HG02798 (cell line): ENCODE data around the gene RTRAF.

Experiments
- ATAC-seq: cut with Tn5 transposase; IDR thresholded peaks from one replicate; pipeline ENCODE4 v1.9.1; 2021; ENCODE audit warnings: mild to moderate bottlenecking; ENCODE audit not compliant: unreplicated experiment, poor library complexity

Gene RTRAF

DNA sequence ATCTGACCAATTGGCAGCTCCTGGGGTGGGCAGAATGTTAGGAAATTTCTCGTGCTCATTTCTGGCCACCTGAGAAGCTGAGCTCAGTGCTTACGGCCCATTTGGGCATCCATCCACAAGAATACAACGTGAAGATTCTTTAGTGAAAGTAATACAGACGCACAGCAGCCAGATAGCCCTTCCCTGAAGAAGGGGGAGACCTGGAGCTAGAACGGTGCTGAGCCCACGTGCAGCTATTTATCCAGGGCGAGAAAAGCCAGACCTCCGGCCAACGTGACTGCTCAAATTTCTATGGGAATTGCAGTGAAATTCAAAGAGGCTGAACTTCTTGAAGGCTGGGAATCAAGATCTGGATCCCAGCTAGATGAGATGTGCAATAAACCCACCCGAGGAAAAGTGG is 58.8 kb downstream of the RTRAF start:
- ATAC-seq = no peak

GRCh38 chr14:52048641-52049204 is 59.4 kb downstream of the RTRAF start:
- ATAC-seq = no peak

DNA sequence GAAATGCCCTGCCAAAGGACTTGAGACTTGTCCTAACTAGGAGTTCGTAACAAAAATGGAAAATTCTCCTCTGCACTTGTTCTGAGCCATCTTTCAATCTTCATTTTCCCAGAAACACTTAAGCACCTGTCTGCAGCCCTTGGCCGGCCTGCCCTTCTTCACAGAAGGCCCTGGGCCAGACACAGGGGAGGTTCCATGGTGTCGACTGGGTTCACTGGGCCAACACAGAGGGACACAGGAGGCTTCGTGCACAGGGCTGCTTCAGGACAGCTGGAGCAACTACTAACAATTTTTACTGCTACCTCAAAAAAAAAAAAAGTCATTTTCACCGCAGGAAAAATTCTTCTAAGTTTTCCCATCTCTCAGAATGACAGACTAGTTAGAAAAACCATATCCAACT is 59.9 kb downstream of the RTRAF start:
- no peak for ATAC-seq

DNA sequence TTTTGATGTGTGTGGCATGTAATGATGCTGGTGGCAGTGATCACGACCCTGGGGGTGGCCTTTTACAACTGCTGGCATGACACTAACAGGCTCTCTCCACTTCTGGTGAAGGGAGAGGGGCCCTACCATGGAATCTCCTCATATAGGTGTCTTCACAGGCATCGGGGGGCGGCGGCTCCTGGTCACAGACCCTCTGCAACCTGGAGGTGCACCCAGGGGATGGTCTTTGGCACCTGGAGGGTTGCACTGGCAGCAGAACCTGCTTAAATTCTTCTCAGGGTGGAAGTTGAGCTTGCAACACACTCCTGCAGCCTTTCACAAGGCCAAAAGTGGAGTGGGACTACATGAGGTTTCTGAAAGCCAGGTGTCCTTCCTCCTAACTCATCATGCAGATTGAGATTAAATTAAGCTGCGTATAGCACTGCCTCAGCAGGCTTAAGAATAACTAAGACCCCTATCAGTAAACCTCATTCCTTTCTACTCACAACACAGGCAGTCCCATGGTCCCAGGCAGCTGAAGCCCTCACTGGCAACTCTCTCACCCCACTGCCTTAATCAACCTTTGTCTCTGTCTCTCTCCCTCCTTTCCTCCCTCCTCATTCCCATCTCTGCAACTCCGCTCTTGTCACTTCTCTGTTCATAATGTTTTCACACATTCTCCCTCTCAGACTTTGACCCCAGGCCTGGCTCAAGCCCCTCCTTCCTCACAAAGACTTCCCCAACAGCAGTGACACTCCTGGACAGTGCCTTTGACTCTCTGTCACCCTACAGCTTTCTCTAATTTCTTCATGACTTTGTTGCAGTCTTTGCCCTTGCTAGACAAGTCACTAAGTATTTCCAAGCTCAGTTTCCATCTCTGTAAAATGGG is 60.6 kb downstream of the RTRAF start:
- ATAC-seq = no peak

DNA sequence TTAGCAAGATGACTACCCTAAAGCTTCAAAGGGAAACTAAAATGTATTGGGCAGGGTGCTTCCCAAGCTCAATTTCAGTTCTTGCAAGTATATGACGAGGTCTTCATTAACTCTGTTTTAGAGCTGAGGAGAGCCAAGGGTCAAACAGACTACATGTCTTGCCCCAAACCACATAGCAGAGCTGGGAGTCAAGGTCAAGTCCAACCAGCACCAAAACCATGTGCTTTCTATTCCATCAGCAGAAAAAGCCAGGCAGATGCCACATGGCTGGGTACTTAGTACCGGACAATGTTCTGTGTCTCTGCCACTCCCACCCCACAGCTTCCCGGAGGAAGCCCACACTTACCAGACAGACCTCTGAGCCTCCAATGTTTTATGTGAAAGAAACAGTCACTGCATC is 61.9 kb downstream of the RTRAF start:
- ATAC-seq = no peak

DNA sequence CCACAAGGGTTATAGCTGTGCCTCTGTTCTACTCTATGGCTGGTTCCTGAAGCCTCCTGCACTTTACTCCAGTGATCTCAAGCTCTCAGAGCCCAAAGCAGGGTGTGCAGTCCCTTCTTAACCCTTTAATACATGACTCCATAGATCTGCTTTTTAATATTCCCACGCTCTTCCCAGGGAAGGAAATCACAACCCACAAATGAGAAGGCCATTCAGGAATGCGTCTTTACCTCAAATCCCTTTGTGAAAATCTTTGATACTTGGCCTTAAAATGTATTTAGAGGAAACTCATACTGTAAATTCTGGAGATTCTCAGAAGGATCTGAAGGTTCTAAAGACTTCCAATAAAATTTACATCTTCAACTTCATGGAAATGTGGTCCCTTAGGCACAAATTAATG is 62.5 kb downstream of the RTRAF start:
- ATAC-seq = no peak

GRCh38 chr14:52052288-52052943 is 63.1 kb downstream of the RTRAF start:
- ATAC-seq = no peak

DNA sequence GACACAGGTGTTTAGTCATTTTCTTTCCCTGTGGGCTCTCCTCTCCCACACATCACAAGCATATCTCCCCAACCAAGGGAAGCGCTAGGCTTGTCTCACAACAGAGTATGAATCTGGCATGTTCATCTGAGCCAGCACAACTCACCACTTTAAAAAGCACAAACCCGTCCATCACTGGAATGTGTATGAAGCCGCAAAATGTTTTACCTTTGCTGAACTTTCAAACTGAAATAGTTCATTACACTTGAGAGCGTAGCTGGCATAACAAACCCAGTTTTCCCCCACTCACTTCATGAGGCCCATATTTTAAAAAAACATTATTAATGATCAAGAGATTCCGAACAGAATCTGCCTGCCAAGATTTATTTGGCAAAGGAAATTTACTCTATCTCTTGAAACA is 63.7 kb downstream of the RTRAF start:
- ATAC-seq = no peak

- ATAC-seq = no peak
Observed at GRCh38 chr14:52054678-52055077, 65.3 kb downstream of the RTRAF start.

GRCh38 chr14:52055167-52055566 is 65.8 kb downstream of the RTRAF start:
- no peak for ATAC-seq

GRCh38 chr14:52058341-52058740 is 69.0 kb downstream of the RTRAF start:
- ATAC-seq = no peak

- ATAC-seq = no peak
Observed at GRCh38 chr14:52059649-52060048, 70.3 kb downstream of the RTRAF start.

GRCh38 chr14:52060080-52060479 is 70.7 kb downstream of the RTRAF start:
- ATAC-seq = no peak
